Fibroblast of lung (primary cell): ENCODE data around the gene DNTT. TPM values are rescaled to one million over a fixed set of nuclear protein-coding genes. Genes with fewer than 3 reads are reported as not detected.

Source experiments
- DNase-seq, 2 donors: peaks; one replicate each; pipeline versions ENCODE4 v3.0.0 to v3.0.0-alpha.2; 2010; ENCODE audit warnings: low read depth in 2 of 2
- H2AFZ ChIP-seq: 2 replicates; pipeline ENCODE4 v1.5.1; 2012; ENCODE audit warnings: low read length, control low read depth, inconsistent platforms
- H3K27ac ChIP-seq: 2 replicates; pipeline ENCODE4 v1.5.1; 2011; ENCODE audit warnings: low read length, control low read depth; ENCODE audit not compliant: insufficient read depth
- H3K27me3 ChIP-seq: 2 replicates; pipeline ENCODE4 v1.5.1; 2011; ENCODE audit warnings: mild to moderate bottlenecking, low read length; ENCODE audit not compliant: control insufficient read depth, insufficient read depth
- H3K36me3 ChIP-seq: 2 replicates; pipeline ENCODE4 v1.5.1; 2011; ENCODE audit warnings: low read length; ENCODE audit not compliant: control insufficient read depth, insufficient read depth
- H3K4me1 ChIP-seq: 2 replicates; pipeline ENCODE4 v1.5.1; 2011; ENCODE audit warnings: low read length; ENCODE audit not compliant: control insufficient read depth, insufficient read depth; ENCODE audit errors: extremely low read depth
- H3K4me2 ChIP-seq: 2 replicates; pipeline ENCODE4 v1.5.1; 2011; ENCODE audit warnings: low read length, control low read depth; ENCODE audit not compliant: insufficient read depth; ENCODE audit errors: extremely low read depth
- H3K4me3 ChIP-seq, 4 experiments: fragments of 200-600 bp in 1 of 4; sonication (generic) in 1 of 4; replicated peaks in 1 of 4; 2 replicates each; pipeline ENCODE4 v1.5.1; 2011 to 2016; ENCODE audit warnings: low read length in 4 of 4, low read depth in 3 of 4, mild to moderate bottlenecking in 3 of 4, control low read depth in 2 of 4, inconsistent platforms in 1 of 4, mixed read lengths in 1 of 4; ENCODE audit not compliant: insufficient read depth in 1 of 4; ENCODE audit errors: control extremely low read depth in 1 of 4
- H3K79me2 ChIP-seq: 2 replicates; pipeline ENCODE4 v1.5.1; 2012; ENCODE audit warnings: mild to moderate bottlenecking, low read length, inconsistent platforms; ENCODE audit not compliant: control insufficient read depth, insufficient read depth
- H3K9ac ChIP-seq: 2 replicates; pipeline ENCODE4 v1.5.1; 2011; ENCODE audit warnings: mild to moderate bottlenecking, low read length, control low read depth; ENCODE audit not compliant: insufficient read depth
- H3K9me3 ChIP-seq: 2 replicates; pipeline ENCODE4 v1.5.1; 2012; ENCODE audit warnings: low read depth, low read length; ENCODE audit not compliant: control insufficient read depth, insufficient read depth
- H4K20me1 ChIP-seq: 2 replicates; pipeline ENCODE4 v1.5.1; 2011; ENCODE audit warnings: low read length; ENCODE audit not compliant: control insufficient read depth, insufficient read depth; ENCODE audit errors: extremely low read depth
- EZH2 ChIP-seq: IDR thresholded peaks from 2 replicates; pipeline ENCODE4 v1.5.1; 2012; ENCODE audit warnings: low read length, control low read depth, mild to moderate bottlenecking; ENCODE audit errors: missing control alignments
- polyA plus RNA-seq, 2 donors: library from polyadenylated mRNA; depleted of rRNA in 1 of 2; stranded (reverse) in 1 of 2; unstranded in 1 of 2; fragments of >200 nt; gene quantifications; 2 replicates each; pipeline ENCODE4 v1.2.1, GENCODE V29; 2011 to 2012; ENCODE audit warnings: missing spikeins in 1 of 2
- total RNA-seq: library from RNA; depleted of rRNA; stranded (reverse); fragments of >200 nt; gene quantifications from 2 replicates; pipeline ENCODE4 v1.2.1, GENCODE V29; 2014
- TF ChIP-seq, protein P1 (sequence below), 2 donors: IDR thresholded peaks in 1 of 2; conservative IDR thresholded peaks in 1 of 2; 1 replicate in 1 of 2; 2 replicates in 1 of 2; pipeline ENCODE4 v1.5.1; 2011 to 2012; ENCODE audit warnings: low read length in 2 of 2, control low read depth in 1 of 2, inconsistent platforms in 1 of 2, low read depth in 1 of 2, mild to moderate bottlenecking in 1 of 2

Gene DNTT
- total and polyA plus RNA-seq, 2 donors (not counting 1 experiment from before 2014, with no cell fraction given) = not detected

- H3K79me2 ChIP-seq = no peaks in the 10 kb centered on the region
- DNase-seq = no peak
- TF ChIP-seq, protein P1, sequence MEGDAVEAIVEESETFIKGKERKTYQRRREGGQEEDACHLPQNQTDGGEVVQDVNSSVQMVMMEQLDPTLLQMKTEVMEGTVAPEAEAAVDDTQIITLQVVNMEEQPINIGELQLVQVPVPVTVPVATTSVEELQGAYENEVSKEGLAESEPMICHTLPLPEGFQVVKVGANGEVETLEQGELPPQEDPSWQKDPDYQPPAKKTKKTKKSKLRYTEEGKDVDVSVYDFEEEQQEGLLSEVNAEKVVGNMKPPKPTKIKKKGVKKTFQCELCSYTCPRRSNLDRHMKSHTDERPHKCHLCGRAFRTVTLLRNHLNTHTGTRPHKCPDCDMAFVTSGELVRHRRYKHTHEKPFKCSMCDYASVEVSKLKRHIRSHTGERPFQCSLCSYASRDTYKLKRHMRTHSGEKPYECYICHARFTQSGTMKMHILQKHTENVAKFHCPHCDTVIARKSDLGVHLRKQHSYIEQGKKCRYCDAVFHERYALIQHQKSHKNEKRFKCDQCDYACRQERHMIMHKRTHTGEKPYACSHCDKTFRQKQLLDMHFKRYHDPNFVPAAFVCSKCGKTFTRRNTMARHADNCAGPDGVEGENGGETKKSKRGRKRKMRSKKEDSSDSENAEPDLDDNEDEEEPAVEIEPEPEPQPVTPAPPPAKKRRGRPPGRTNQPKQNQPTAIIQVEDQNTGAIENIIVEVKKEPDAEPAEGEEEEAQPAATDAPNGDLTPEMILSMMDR (conservative IDR thresholded peaks at IDR 0.05 in 1 of 2, IDR thresholded peaks at IDR 0.05 in 1 of 2; ENCODE audit: low read depth in 1 of 2, low read length in 2 of 2) = no peak
- TF ChIP-seq EZH2 = no peak
- no peaks in the 10 kb centered on the region for H3K9me3 ChIP-seq
- H3K27ac ChIP-seq = no peak overlapping the region
- no peaks in the 10 kb centered on the region for H3K27me3 ChIP-seq
- no peak overlapping the region for H2AFZ ChIP-seq
- H4K20me1 ChIP-seq = no peaks in the 10 kb centered on the region
- no peak overlapping the region for H3K4me2 ChIP-seq
- no peaks in the 10 kb centered on the region for H3K4me1 ChIP-seq
- H3K9ac ChIP-seq = no peak overlapping the region
- no peaks in the 10 kb centered on the region for H3K36me3 ChIP-seq
- H3K4me3 ChIP-seq = no peak overlapping the region
These were observed 13.7 kb upstream of the DNTT start for GRCh38 chr10:96290368-96291133.

DNA sequence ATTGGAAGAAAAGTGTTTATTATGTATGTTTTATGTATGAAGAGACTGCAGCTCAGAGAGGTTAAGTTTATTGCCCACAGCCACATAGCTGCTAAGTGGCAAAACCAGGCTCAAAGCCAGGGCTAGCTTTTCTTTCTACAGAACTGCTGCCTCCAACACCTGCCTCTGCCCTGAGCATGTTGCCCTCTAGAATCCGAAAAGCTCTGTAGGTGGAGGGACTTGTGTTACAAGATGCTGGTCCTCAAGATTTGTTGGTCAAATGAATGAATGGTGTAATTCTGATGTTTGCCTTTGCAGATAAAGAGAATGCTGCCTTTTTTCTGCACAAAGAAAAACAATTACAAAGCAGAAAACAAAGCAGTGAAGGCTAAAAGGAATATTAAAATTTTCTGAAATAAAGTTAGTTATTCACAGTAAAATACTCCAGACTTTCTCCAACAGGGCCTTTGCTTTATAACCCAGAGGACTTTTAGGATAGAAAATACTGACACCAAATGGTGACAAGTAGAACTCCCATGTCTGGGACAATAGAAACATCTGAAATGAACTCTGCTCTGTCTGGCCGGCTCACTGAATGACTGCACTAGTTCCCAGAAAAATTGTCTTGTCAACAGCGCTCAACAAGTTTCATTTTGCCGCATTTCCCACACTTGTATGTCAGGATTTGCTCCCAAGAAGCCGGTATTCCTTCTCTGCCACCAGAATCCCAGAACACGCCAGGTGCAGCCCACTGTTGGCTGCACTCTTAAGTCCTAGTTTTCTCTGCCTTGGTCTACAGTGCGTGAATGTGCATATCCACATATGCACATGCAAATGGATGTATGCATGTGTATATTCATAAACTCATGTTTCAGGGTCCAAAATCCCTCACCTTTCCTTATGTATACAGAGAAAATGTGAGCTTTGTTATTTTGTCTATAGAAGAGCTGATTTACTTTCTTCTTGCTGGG lies 11.0 kb upstream of the DNTT start:
- H3K36me3 ChIP-seq = no peaks in the 10 kb centered on the region
- no peaks in the 10 kb centered on the region for H3K9me3 ChIP-seq
- no peaks in the 10 kb centered on the region for H3K4me1 ChIP-seq
- TF ChIP-seq, protein P1 (conservative IDR thresholded peaks at IDR 0.05 in 1 of 2, IDR thresholded peaks at IDR 0.05 in 1 of 2; ENCODE audit: low read depth in 1 of 2, low read length in 2 of 2) = peak; percentile 48 to 56
- TF ChIP-seq EZH2 = no peak
- no peak overlapping the region for H3K9ac ChIP-seq
- no peaks in the 10 kb centered on the region for H3K79me2 ChIP-seq
- no peaks in the 10 kb centered on the region for H4K20me1 ChIP-seq
- no peak overlapping the region for H3K4me3 ChIP-seq
- no peaks in the 10 kb centered on the region for H3K27me3 ChIP-seq
- DNase-seq = peak; percentile 27 to 59
- H2AFZ ChIP-seq = no peak overlapping the region
- no peak overlapping the region for H3K4me2 ChIP-seq
- H3K27ac ChIP-seq = no peak overlapping the region

DNA sequence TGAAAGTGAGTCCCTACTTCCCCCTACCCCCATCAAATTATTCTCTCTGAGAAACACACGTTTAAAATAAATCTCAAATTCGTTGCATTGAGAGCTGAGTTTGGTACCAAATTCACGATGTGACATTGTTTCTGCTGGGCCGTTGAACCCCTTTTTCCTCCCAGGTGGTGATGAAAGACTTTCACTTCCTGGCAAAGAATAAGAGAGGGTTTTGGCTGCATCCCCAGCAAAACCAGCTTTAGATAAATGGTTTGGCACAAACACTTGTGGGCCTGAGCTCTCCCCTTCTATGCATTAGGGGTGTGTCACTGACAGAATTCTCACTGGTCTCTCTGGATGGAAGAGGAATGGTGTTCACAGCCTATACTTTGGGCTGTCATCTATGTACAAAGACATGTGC lies 8.8 kb upstream of the DNTT start:
- H3K9me3 ChIP-seq = no peaks in the 10 kb centered on the region
- H3K27ac ChIP-seq = no peak overlapping the region
- no peak overlapping the region for H2AFZ ChIP-seq
- H3K4me2 ChIP-seq = no peak overlapping the region
- no peaks in the 10 kb centered on the region for H3K79me2 ChIP-seq
- H3K36me3 ChIP-seq = no peaks in the 10 kb centered on the region
- H3K4me3 ChIP-seq = no peak overlapping the region
- TF ChIP-seq, protein P1 (conservative IDR thresholded peaks at IDR 0.05 in 1 of 2, IDR thresholded peaks at IDR 0.05 in 1 of 2; ENCODE audit: low read depth in 1 of 2, low read length in 2 of 2) = no peak
- no peak for TF ChIP-seq EZH2
- no peaks in the 10 kb centered on the region for H4K20me1 ChIP-seq
- H3K9ac ChIP-seq = no peak overlapping the region
- H3K4me1 ChIP-seq = no peaks in the 10 kb centered on the region
- H3K27me3 ChIP-seq = no peaks in the 10 kb centered on the region
- no peak for DNase-seq
